Sciatic nerve (tissue), 2 donors: ENCODE measurements around the gene ETV5. TPM values are rescaled to one million over a fixed set of nuclear protein-coding genes. Genes with fewer than 3 reads are reported as not detected.
"Not testable (repeated sequence)": the region's sequence is repeated elsewhere in the genome, so short reads cannot be mapped to it uniquely, and the experiment has no call there.

ENCODE experiments used
- ATAC-seq: fragments of 200-7000 bp; cut with Tn5 transposase; one replicate; pipeline ENCODE4 v1.9.1; 2020; ENCODE audit warnings: mild to moderate bottlenecking, moderate library complexity
- DNase-seq: peaks from one replicate; pipeline ENCODE4 v3.0.0-alpha.2; 2020; ENCODE audit warnings: low spot score
- intact Hi-C: fragments of 100-400 bp; cut with DNase I; formaldehyde crosslinking; loops from one replicate; pipeline ENCODE4 v1.14.2; 2022
- total RNA-seq: library from RNA; stranded (reverse); fragmentation: NEBNext Ultra II Directional; extraction: Animal tissue kit (Norgen Biotek cat#: 25700); gene quantifications from one replicate; pipeline ENCODE4 v1.2.1, GENCODE V29; 2021
- donor health status: DM: no; HTN: no; CAD: no.
- donor health status: DM: no; HTN: no; CAD: no.

The ETV5 gene
- total RNA-seq, 1 donor from 2014 or later = 56.3 TPM

DNA sequence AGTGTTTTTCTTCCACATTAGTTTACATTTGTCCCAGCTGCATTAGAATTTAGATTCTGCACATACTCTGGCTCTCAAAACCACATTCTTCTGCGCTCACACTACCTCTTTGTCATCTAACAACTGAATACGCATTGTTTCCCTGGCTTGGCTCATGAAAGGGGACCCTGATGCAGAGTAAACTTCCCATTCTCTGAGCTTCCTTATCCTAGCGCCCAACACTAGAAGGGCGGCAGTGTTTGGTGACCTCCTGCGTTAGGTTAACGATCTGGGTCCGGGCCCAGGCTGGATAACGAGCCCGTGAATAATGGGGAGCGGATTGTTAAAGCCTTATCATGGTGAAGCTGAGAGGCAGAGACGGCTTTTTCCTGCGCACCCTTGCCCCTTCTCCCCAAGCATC is 63.9 kb downstream of the ETV5 start:
- ATAC-seq (peak; percentile 77), DNase-seq (no peak)
- intact Hi-C loops = no loop called here

DNA sequence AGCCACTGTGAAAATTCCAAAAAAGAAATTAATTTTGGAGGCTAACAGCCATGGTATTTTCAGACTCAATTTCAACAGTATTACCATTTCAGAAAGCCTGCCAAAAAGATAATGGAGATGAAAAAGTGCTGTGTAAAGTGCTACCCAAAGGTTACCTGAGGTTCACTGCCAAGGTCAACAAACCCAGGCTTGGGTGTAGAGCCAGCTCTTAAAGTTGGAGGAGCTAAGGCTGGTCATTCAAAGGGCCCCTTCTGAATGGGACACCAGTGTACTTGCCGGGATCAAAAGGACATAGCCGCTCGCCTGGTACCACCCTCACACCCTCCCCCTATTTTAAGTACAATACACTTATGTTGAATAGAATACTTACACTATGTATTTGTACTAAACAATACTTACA is 64.5 kb downstream of the ETV5 start:
- intact Hi-C loops = no loop called here
- ATAC-seq = peak; percentile 57
- DNase-seq = no peak

GRCh38 chr3:186042521-186043202 is 66.2 kb downstream of the ETV5 start:
- intact Hi-C loops = no loop called here
- DNase-seq = no peak
- ATAC-seq = no peak

DNA sequence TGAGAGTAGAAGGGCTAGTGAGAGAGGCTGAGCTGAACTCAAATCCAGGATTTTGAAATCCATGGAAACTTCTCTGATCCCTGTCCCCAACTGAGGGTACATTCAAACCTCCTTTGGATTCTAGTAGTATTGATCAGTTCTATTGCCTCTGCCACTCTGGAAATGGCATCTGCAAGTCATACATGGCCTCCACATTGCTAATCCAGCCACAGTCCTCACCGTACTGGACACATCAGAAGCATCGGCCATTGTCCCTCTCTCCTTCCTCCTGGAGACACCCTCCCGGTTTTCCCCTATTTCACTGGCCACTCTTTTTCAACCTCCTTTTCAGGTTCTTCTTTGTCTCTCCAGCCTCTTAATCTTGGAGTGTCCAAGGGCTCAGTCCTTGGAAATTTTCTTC is 66.9 kb downstream of the ETV5 start:
- intact Hi-C loops = no loop called here
- DNase-seq (no peak), ATAC-seq (no peak)

DNA sequence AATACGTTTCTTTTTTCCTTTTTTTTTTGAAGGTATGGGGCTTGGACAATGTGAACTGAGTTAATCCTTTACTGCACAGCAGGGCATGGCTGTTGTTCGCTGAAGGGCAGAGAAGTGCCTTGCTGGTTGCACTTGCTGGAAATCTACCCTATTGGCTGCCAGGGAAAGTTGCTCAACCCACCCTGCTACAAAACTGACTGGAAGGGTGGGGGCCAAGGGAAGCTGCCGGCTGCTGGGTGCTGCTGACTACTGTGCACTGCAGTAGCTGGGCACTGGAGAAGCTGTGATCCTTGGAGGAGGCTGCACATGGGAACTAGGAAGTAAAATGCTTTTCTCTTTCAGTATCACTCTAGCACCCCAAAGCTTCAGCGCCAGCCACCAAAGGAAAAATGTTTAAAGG is 70.5 kb downstream of the ETV5 start:
- DNase-seq (no peak), ATAC-seq (no peak)
- intact Hi-C loops = no loop called here

GRCh38 chr3:186035277-186035676 is 73.6 kb downstream of the ETV5 start:
- no peak for DNase-seq
- no peak for ATAC-seq
- intact Hi-C loops = no loop called here

- ATAC-seq = no peak
- DNase-seq = no peak
- intact Hi-C loops = no loop called here
These were observed 76.6 kb downstream of the ETV5 start for GRCh38 chr3:186032321-186032720.

GRCh38 chr3:186025993-186026392 is 82.9 kb downstream of the ETV5 start:
- DNase-seq, intact Hi-C loops, ATAC-seq: not testable (repeated sequence)

- intact Hi-C loops = no loop called here
- DNase-seq (no peak), ATAC-seq (no peak)
These were observed 83.7 kb downstream of the ETV5 start for GRCh38 chr3:186025161-186025560.

- intact Hi-C loops = no loop called here
- ATAC-seq (peak; percentile 91), DNase-seq (peak; percentile 77)
These were observed 84.7 kb downstream of the ETV5 start for GRCh38 chr3:186024210-186024609.

- DNase-seq (no peak), ATAC-seq (no peak)
- intact Hi-C loops = no loop called here
These were observed 86.0 kb downstream of the ETV5 start for GRCh38 chr3:186022931-186023330.

DNA sequence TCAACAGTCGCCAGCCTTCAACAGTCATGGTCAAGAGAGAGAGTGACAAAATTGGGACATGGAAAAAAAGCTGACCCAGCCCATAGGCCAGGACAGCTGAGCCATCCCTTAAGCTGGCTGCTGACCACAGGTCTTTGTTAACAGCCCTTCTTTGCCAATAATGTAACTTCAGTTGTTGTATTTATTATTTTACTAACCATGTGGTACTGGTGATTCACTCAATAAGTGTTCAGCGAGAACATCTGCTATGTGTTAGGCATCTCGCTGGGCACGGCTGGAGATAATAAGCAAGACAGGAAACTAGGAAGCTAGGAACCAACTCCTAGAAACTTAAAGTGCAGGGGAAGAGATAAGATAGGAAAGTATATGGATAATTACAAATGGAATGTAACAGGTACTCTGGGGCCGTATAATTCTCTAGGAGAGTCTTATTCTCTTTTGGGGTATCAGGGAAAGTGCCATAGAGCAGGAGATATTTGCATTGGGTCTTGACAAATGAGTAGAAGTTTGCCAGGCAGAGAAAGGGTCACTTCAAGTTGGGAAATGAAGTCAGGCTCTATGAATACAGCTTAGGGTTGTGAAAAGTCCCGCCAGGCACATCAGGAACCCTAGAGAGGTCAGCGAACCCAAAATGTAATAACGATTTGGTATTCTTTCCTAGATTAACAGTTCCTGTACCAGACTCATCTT is 87.1 kb downstream of the ETV5 start:
- ATAC-seq = peak; percentile 13
- intact Hi-C loops = no loop called here

DNA sequence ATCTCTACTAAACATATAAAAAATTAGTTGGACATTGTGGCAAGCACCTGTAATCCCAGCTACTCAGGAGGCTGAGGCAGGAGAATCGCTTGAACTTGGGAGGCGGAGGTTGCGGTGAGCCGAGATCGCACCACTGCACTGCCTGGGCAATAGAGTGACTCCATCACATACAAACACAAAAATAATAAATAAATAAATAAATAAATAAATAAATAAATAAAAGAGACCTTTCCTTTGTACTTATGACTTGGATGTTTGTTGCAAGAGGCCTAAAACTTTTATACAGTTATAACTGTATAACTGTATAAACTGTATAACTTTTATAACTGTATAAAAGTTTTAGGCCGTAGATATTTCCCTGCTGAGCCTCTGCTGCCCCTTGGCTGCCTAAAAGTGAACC is 87.6 kb downstream of the ETV5 start:
- DNase-seq, intact Hi-C loops: not testable (repeated sequence)

More for the DNA sequence above, 87.1 kb downstream of the ETV5 start:
- DNase-seq = no peak

GRCh38 chr3:186019288-186019687 is 89.6 kb downstream of the ETV5 start:
- DNase-seq, ATAC-seq, intact Hi-C loops: not testable (repeated sequence)

More for the DNA sequence above, 87.6 kb downstream of the ETV5 start:
- ATAC-seq = not testable (repeated sequence)

DNA sequence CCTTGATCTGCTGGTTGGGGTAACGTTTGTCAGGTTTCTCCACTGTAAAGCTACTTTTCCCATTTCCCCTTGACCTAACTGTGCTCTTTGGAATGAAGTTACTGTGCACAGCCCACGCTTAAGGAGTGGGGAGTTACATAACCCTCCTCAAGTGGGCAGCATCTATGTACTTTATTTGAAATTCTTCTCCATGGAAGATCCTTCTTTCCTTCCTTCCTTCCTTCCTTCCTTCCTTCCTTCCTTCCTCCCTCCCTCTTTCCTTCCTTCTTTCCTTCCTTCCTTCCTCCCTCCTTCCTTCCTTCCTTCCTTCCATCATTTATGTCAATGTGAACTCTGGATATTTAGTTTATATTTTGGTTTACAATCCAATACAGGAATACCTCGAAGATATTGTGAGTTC is 94.0 kb downstream of the ETV5 start:
- DNase-seq (no peak), ATAC-seq (no peak)
- intact Hi-C loops = no loop called here

- no peak for DNase-seq
- no peak for ATAC-seq
- intact Hi-C loops = no loop called here
These were observed 95.6 kb downstream of the ETV5 start for GRCh38 chr3:186013312-186013711.

DNA sequence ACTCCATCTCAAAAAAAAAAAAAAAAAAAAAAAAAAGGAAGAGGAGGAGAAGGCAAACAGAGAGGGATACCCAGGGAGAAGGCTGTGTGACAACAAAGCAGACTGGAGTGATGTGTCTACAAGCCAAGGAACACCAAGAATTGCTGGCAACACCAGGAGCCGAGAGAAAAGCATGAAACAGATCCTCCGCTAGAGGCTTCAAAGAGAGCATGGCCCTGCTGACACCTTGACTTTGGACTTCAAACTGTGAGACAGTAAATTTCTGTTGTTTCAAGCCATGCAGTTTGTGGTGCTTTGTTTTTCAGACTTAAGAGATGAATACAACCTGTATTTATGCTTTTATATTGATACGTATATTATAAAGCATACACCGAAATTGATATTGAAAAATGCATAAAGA is 96.8 kb downstream of the ETV5 start:
- no peak for DNase-seq
- ATAC-seq = no peak
- intact Hi-C loops = no loop called here

DNA sequence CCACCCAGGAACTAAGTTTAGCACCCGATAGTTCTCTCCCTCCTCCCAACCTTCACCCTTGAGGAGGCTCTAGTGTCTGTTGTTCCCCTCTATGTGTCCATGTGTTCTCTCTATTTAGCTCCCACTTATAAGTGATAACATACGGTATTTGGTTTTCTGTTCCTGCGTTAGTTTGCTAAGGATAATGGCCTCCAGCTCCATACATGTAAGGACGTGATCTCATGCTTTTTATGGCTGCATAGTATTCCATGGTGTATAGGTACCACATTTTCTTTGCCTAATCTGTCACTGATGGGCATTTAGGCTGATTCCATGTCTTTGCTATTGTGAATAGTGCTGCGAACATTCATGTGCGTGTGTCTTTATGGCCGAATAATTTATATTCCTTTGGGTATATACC is 104.2 kb downstream of the ETV5 start:
- intact Hi-C loops = no loop called here
- DNase-seq = no peak
- no peak for ATAC-seq

DNA sequence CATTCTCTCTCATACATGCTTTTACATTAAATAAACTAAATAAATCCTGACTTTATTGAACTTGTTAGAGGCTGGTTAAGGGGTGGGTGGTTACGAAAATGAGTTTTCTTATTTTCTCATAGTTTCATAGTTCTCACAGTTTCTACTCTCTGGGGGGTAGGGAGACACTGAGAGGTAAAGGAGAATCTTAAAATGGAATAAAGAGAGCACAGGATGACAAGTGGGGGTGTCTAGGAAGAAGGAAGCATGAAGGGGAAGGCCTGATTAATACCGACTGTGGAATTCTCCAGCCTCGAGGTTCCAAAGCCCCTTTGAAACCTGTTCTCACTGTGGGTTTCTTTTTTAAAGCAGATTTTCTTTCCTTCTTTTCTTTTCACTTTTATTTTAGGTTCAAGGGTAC is 104.7 kb downstream of the ETV5 start:
- DNase-seq (no peak), ATAC-seq (no peak)
- intact Hi-C loops = no loop called here

DNA sequence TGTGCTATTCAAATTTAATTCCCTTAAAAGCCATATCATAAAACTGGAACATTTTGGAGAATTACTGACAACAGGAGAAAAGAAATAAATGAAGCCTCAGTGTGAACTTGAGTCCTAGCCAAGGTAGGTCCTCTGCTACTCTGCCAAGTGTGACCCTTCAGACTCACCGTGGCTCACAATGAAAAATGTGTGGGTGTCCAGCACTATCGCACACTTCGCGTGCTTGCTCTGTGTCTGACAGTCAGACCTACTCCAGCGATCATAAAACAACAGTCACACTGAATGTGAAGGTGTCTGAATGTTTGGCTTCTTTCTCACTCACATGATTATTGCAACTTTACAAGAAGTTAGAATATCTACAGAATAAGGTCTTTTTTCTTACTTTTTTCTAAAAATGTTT is 105.3 kb downstream of the ETV5 start:
- DNase-seq = no peak
- intact Hi-C loops = no loop called here
- ATAC-seq = no peak
